Activated CD4-positive, alpha-beta memory T cell treated with anti-CD3 and anti-CD28 coated beads, Interleukin-2, amount 10 ng/mL, durations not matched to agents 7 days and 5 days (primary cell): ENCODE data around the gene PPARGC1A. TPM values are rescaled to one million over a fixed set of nuclear protein-coding genes. Genes with fewer than 3 reads are reported as not detected.

Experiments
- CTCF ChIA-PET: fragments of 350-600 bp; sonication (Branson Sonifier 250); formaldehyde crosslinking; loops from one replicate; lab custom pipeline; 2021; ENCODE audit warnings: antibody characterized with exemption, inconsistent platforms; lab: Charles Lee
- POLR2A ChIA-PET: fragments of 350-600 bp; sonication (Branson Sonifier 250); formaldehyde crosslinking; loops from one replicate; lab custom pipeline; 2021; ENCODE audit warnings: antibody characterized with exemption; lab: Charles Lee
- DNase-seq: peaks from one replicate; pipeline ENCODE4 v3.0.0-alpha.2; 2020
- H3K27ac Mint-ChIP-seq: one replicate; pipeline ENCODE4 v1.8.0; 2021; ENCODE audit warnings: mild to moderate bottlenecking, mixed read lengths
- H3K27me3 Mint-ChIP-seq: one replicate; pipeline ENCODE4 v1.8.0; 2021; ENCODE audit warnings: mixed read lengths
- H3K36me3 Mint-ChIP-seq: one replicate; pipeline ENCODE4 v1.8.0; 2021; ENCODE audit warnings: low read depth, mixed read lengths
- H3K4me1 Mint-ChIP-seq: one replicate; pipeline ENCODE4 v1.8.0; 2021; ENCODE audit warnings: mixed read lengths
- H3K4me3 Mint-ChIP-seq: one replicate; pipeline ENCODE4 v1.8.0; 2021; ENCODE audit warnings: mild to moderate bottlenecking, mixed read lengths
- H3K9me3 Mint-ChIP-seq: one replicate; pipeline ENCODE4 v1.8.0; 2021; ENCODE audit warnings: mixed read lengths
- total RNA-seq, 2 experiments: library from RNA; stranded (reverse); gene quantifications; one replicate each; pipeline ENCODE4 v1.2.3, GENCODE V29; 2021

The PPARGC1A gene
- total RNA-seq, 2 experiments from 2014 or later: not detected

- Mint-ChIP-seq H3K36me3 (no peaks in the 10 kb centered on the region), H3K27ac (no peak overlapping the region), H3K27me3 (no peaks in the 10 kb centered on the region), H3K4me1 (no peaks in the 10 kb centered on the region), H3K9me3 (no peaks in the 10 kb centered on the region), H3K4me3 (no peak overlapping the region)
- DNase-seq: no peak
- ChIA-PET POLR2A (no interaction called here), CTCF (no interaction called here)
Observed at GRCh38 chr4:23861897-23862296, 27.9 kb downstream of the PPARGC1A start.

- Mint-ChIP-seq H3K4me1 (no peaks in the 10 kb centered on the region), H3K36me3 (no peaks in the 10 kb centered on the region), H3K27ac (no peak overlapping the region), H3K9me3 (no peaks in the 10 kb centered on the region), H3K4me3 (no peak overlapping the region), H3K27me3 (no peaks in the 10 kb centered on the region)
- ChIA-PET CTCF (no interaction called here), POLR2A (no interaction called here)
- DNase-seq: no peak
Observed at GRCh38 chr4:23860919-23861318, 28.9 kb downstream of the PPARGC1A start.

GRCh38 chr4:23857367-23857959, 32.4 kb downstream of the PPARGC1A start:
- H3K27ac Mint-ChIP-seq: no peak overlapping the region
- CTCF ChIA-PET: no interaction called here

GRCh38 chr4:23856630-23857029, 33.2 kb downstream of the PPARGC1A start:
- no peaks in the 10 kb centered on the region for H3K4me1 Mint-ChIP-seq
- POLR2A ChIA-PET: no interaction called here
- no peaks in the 10 kb centered on the region for H3K36me3 Mint-ChIP-seq
- no peak overlapping the region for H3K4me3 Mint-ChIP-seq
- CTCF ChIA-PET: no interaction called here
- H3K27ac Mint-ChIP-seq: no peak overlapping the region
- DNase-seq: no peak
- H3K27me3 Mint-ChIP-seq: no peaks in the 10 kb centered on the region
- peaks cover 2% of the 10 kb centered on the region for H3K9me3 Mint-ChIP-seq

More at GRCh38 chr4:23857367-23857959, 32.4 kb downstream of the PPARGC1A start:
- Mint-ChIP-seq H3K9me3 (peaks cover 2% of the 10 kb centered on the region), H3K27me3 (no peaks in the 10 kb centered on the region), H3K36me3 (no peaks in the 10 kb centered on the region), H3K4me3 (no peak overlapping the region), H3K4me1 (no peaks in the 10 kb centered on the region)
- POLR2A ChIA-PET: no interaction called here
- no peak for DNase-seq

- no peaks in the 10 kb centered on the region for H3K27me3 Mint-ChIP-seq
- no peak overlapping the region for H3K4me3 Mint-ChIP-seq
- H3K9me3 Mint-ChIP-seq: peaks cover 2% of the 10 kb centered on the region
- CTCF ChIA-PET: no interaction called here
- POLR2A ChIA-PET: no interaction called here
- no peaks in the 10 kb centered on the region for H3K4me1 Mint-ChIP-seq
- no peak for DNase-seq
- no peaks in the 10 kb centered on the region for H3K36me3 Mint-ChIP-seq
- no peak overlapping the region for H3K27ac Mint-ChIP-seq
Observed at GRCh38 chr4:23855912-23856605, 33.8 kb downstream of the PPARGC1A start.

GRCh38 chr4:23853986-23854660, 35.7 kb downstream of the PPARGC1A start:
- POLR2A ChIA-PET: no interaction called here
- peaks cover 2% of the 10 kb centered on the region for H3K9me3 Mint-ChIP-seq
- no peak overlapping the region for H3K27ac Mint-ChIP-seq
- no peak for DNase-seq
- no peak overlapping the region for H3K4me3 Mint-ChIP-seq
- no peaks in the 10 kb centered on the region for H3K27me3 Mint-ChIP-seq
- CTCF ChIA-PET: no interaction called here
- H3K4me1 Mint-ChIP-seq: no peaks in the 10 kb centered on the region
- no peaks in the 10 kb centered on the region for H3K36me3 Mint-ChIP-seq

- DNase-seq: no peak
- H3K4me3 Mint-ChIP-seq: no peak overlapping the region
- no peaks in the 10 kb centered on the region for H3K4me1 Mint-ChIP-seq
- POLR2A ChIA-PET: no interaction called here
- no peaks in the 10 kb centered on the region for H3K27me3 Mint-ChIP-seq
- CTCF ChIA-PET: no interaction called here
- peaks cover 2% of the 10 kb centered on the region for H3K9me3 Mint-ChIP-seq
- no peak overlapping the region for H3K27ac Mint-ChIP-seq
- H3K36me3 Mint-ChIP-seq: no peaks in the 10 kb centered on the region
Observed at GRCh38 chr4:23851464-23851863, 38.4 kb downstream of the PPARGC1A start.

- Mint-ChIP-seq H3K27ac (no peak overlapping the region), H3K4me1 (no peaks in the 10 kb centered on the region), H3K36me3 (no peaks in the 10 kb centered on the region), H3K4me3 (no peak overlapping the region), H3K9me3 (no peaks in the 10 kb centered on the region), H3K27me3 (no peaks in the 10 kb centered on the region)
- no peak for DNase-seq
- ChIA-PET CTCF (no interaction called here), POLR2A (no interaction called here)
Observed at GRCh38 chr4:23847158-23847557, 42.7 kb downstream of the PPARGC1A start.

GRCh38 chr4:23844961-23845360, 44.9 kb downstream of the PPARGC1A start:
- Mint-ChIP-seq H3K36me3 (no peaks in the 10 kb centered on the region), H3K4me3 (no peak overlapping the region), H3K9me3 (no peaks in the 10 kb centered on the region), H3K27me3 (no peaks in the 10 kb centered on the region), H3K4me1 (no peaks in the 10 kb centered on the region), H3K27ac (no peak overlapping the region)
- DNase-seq: no peak
- CTCF ChIA-PET: no interaction called here
- POLR2A ChIA-PET: no interaction called here

GRCh38 chr4:23839279-23839678, 50.6 kb downstream of the PPARGC1A start:
- Mint-ChIP-seq H3K36me3 (no peaks in the 10 kb centered on the region), H3K4me3 (no peak overlapping the region), H3K27ac (no peak overlapping the region), H3K9me3 (peaks cover 2% of the 10 kb centered on the region), H3K27me3 (no peaks in the 10 kb centered on the region), H3K4me1 (no peaks in the 10 kb centered on the region)
- DNase-seq: no peak
- ChIA-PET POLR2A (no interaction called here), CTCF (no interaction called here)

- H3K4me3 Mint-ChIP-seq: no peak overlapping the region
- H3K9me3 Mint-ChIP-seq: peaks cover 2% of the 10 kb centered on the region
- H3K4me1 Mint-ChIP-seq: no peaks in the 10 kb centered on the region
- H3K27me3 Mint-ChIP-seq: no peaks in the 10 kb centered on the region
- ChIA-PET CTCF (no interaction called here), POLR2A (no interaction called here)
- no peak for DNase-seq
- H3K27ac Mint-ChIP-seq: no peak overlapping the region
- no peaks in the 10 kb centered on the region for H3K36me3 Mint-ChIP-seq
Observed at GRCh38 chr4:23838607-23839006, 51.2 kb downstream of the PPARGC1A start.

- Mint-ChIP-seq H3K36me3 (no peaks in the 10 kb centered on the region), H3K27ac (no peak overlapping the region), H3K9me3 (peaks cover 2% of the 10 kb centered on the region), H3K27me3 (no peaks in the 10 kb centered on the region), H3K4me1 (no peaks in the 10 kb centered on the region), H3K4me3 (no peak overlapping the region)
- CTCF ChIA-PET: no interaction called here
- POLR2A ChIA-PET: no interaction called here
- no peak for DNase-seq
Observed at GRCh38 chr4:23838131-23838530, 51.7 kb downstream of the PPARGC1A start.

- POLR2A ChIA-PET: no interaction called here
- H3K27ac Mint-ChIP-seq: no peak overlapping the region
- H3K36me3 Mint-ChIP-seq: no peaks in the 10 kb centered on the region
- no peaks in the 10 kb centered on the region for H3K4me1 Mint-ChIP-seq
- no peak for DNase-seq
- H3K9me3 Mint-ChIP-seq: peaks cover 2% of the 10 kb centered on the region
- CTCF ChIA-PET: no interaction called here
- H3K27me3 Mint-ChIP-seq: no peaks in the 10 kb centered on the region
- no peak overlapping the region for H3K4me3 Mint-ChIP-seq
Observed at GRCh38 chr4:23837371-23837770, 52.5 kb downstream of the PPARGC1A start.
